Hepatocyte (in vitro differentiated cells): ENCODE data around the gene CD8B. TPM values are rescaled to one million over a fixed set of nuclear protein-coding genes. Genes with fewer than 3 reads are reported as not detected.

Experiments used
- DNase-seq: peaks from one replicate; pipeline ENCODE4 v3.0.0-alpha.2; 2016; ENCODE audit warnings: low spot score
- H2AFZ ChIP-seq: fragments of 200-600 bp; sonication (generic); 2 replicates; pipeline ENCODE4 v1.6.0; 2016; ENCODE audit warnings: antibody characterized with exemption, mild to moderate bottlenecking
- H3K27ac ChIP-seq: fragments of 200-600 bp; sonication (generic); 2 replicates; pipeline ENCODE4 v1.5.1; 2016; ENCODE audit warnings: mild to moderate bottlenecking
- H3K27me3 ChIP-seq: fragments of 200-600 bp; sonication (generic); 2 replicates; pipeline ENCODE4 v1.6.1; 2016
- H3K36me3 ChIP-seq: fragments of 200-600 bp; sonication (generic); replicated peaks from 2 replicates; pipeline ENCODE4 v1.5.1; 2016; ENCODE audit warnings: low read depth; ENCODE audit not compliant: insufficient read depth
- H3K4me1 ChIP-seq: fragments of 200-600 bp; sonication (generic); 2 replicates; pipeline ENCODE4 v1.5.1; 2016; ENCODE audit warnings: mild to moderate bottlenecking, moderate library complexity; ENCODE audit not compliant: insufficient read depth
- H3K4me2 ChIP-seq: fragments of 200-600 bp; sonication (generic); 2 replicates; pipeline ENCODE4 v1.6.0; 2016
- H3K4me3 ChIP-seq: fragments of 200-600 bp; sonication (generic); 2 replicates; pipeline ENCODE4 v1.5.1; 2016; ENCODE audit warnings: mild to moderate bottlenecking
- H3K79me2 ChIP-seq: fragments of 200-600 bp; sonication (generic); 2 replicates; pipeline ENCODE4 v1.6.0; 2017; ENCODE audit warnings: mild to moderate bottlenecking
- H3K9me2 ChIP-seq: fragments of 200-600 bp; sonication (generic); replicated peaks from 2 replicates; pipeline ENCODE4 v1.6.0; 2017; ENCODE audit warnings: mild to moderate bottlenecking; ENCODE audit not compliant: insufficient read depth
- H3K9me3 ChIP-seq: fragments of 200-600 bp; sonication (generic); 2 replicates; pipeline ENCODE4 v1.5.1; 2016; ENCODE audit warnings: low read depth, mild to moderate bottlenecking
- H4K20me1 ChIP-seq: fragments of 200-600 bp; sonication (generic); 2 replicates; pipeline ENCODE4 v1.6.0; 2016; ENCODE audit warnings: mild to moderate bottlenecking; ENCODE audit not compliant: insufficient read depth, poor library complexity, severe bottlenecking
- CTCF ChIP-seq: fragments of 200-600 bp; sonication (generic); IDR thresholded peaks from 2 replicates; pipeline ENCODE4 v1.5.1; 2016; ENCODE audit warnings: antibody characterized with exemption, mild to moderate bottlenecking; ENCODE audit not compliant: poor library complexity
- EZH2 ChIP-seq: fragments of 200-600 bp; sonication (generic); IDR thresholded peaks from 2 replicates; pipeline ENCODE4 v1.6.1; 2016; ENCODE audit warnings: antibody characterized with exemption, mild to moderate bottlenecking, borderline replicate concordance
- EZH2phosphoT487 ChIP-seq: fragments of 200-600 bp; sonication (generic); IDR thresholded peaks from one replicate; pipeline ENCODE4 v1.6.1; 2018; ENCODE audit warnings: antibody characterized with exemption, mild to moderate bottlenecking, low read depth, moderate library complexity; ENCODE audit not compliant: unreplicated experiment, severe bottlenecking
- WGBS: methylation state at CpG from one replicate; pipeline ENCODE4 v1.1.6; 2016; ENCODE audit warnings: low lambda C conversion rate; ENCODE audit errors: missing lambda C conversion rate; 5-methylcytosine and 5-hydroxymethylcytosine counted together
- polyA plus RNA-seq: library from polyadenylated mRNA; unstranded; fragments of >200 nt; fragmentation: Nextera tagmentation; extraction: Ambion mirVana; gene quantifications from 2 replicates; pipeline ENCODE4 v1.2.1, GENCODE V29; 2016
- total RNA-seq: library from RNA; depleted of rRNA; stranded (reverse); fragments of >200 nt; gene quantifications from 2 replicates; pipeline ENCODE4 v1.2.3, GENCODE V29; 2014

CD8B gene
- total and polyA plus RNA-seq, 2 experiments from 2014 or later = 1.00 to 3.0 TPM

GRCh38 chr2:86779971-86780370, 81.7 kb downstream of the CD8B start:
- no peaks in the 10 kb centered on the region for H4K20me1 ChIP-seq

GRCh38 chr2:86778957-86779356, 82.7 kb downstream of the CD8B start:
- Histone ChIP-seq H3K27ac (no peak overlapping the region), H3K9me2 (no peaks in the 10 kb centered on the region), H3K27me3 (no peaks in the 10 kb centered on the region), H3K79me2 (no peaks in the 10 kb centered on the region), H3K9me3 (no peaks in the 10 kb centered on the region), H3K4me2 (no peak overlapping the region), H3K36me3 (no peaks in the 10 kb centered on the region), H3K4me1 (no peaks in the 10 kb centered on the region), H3K4me3 (no peak overlapping the region), H4K20me1 (no peaks in the 10 kb centered on the region), H2AFZ (no peak overlapping the region)
- TF ChIP-seq EZH2phosphoT487 = no peak
- TF ChIP-seq CTCF = no peak
- TF ChIP-seq EZH2 = no peak
- no peak for DNase-seq
- 70% methylated on average over 2 of the region's 2 CpGs for WGBS

More at GRCh38 chr2:86779971-86780370, 81.7 kb downstream of the CD8B start:
- no peaks in the 10 kb centered on the region for H3K4me1 ChIP-seq
- no peaks in the 10 kb centered on the region for H3K9me3 ChIP-seq
- no peak overlapping the region for H2AFZ ChIP-seq
- H3K79me2 ChIP-seq = no peaks in the 10 kb centered on the region
- H3K9me2 ChIP-seq = no peaks in the 10 kb centered on the region
- H3K36me3 ChIP-seq = no peaks in the 10 kb centered on the region
- no peak overlapping the region for H3K4me3 ChIP-seq
- TF ChIP-seq CTCF (no peak), EZH2phosphoT487 (no peak), EZH2 (no peak)
- DNase-seq = no peak
- peaks cover 1% of the 10 kb centered on the region for H3K27me3 ChIP-seq
- H3K4me2 ChIP-seq = no peak overlapping the region
- 91% methylated on average over 3 of the region's 3 CpGs for WGBS
- no peak overlapping the region for H3K27ac ChIP-seq

GRCh38 chr2:86776532-86776931, 85.2 kb downstream of the CD8B start:
- WGBS = 89% methylated on average over 7 of the region's 7 CpGs
- Histone ChIP-seq H3K27me3 (no peaks in the 10 kb centered on the region), H2AFZ (no peak overlapping the region), H3K9me2 (no peaks in the 10 kb centered on the region), H3K36me3 (no peaks in the 10 kb centered on the region), H3K79me2 (no peaks in the 10 kb centered on the region), H3K4me2 (no peak overlapping the region), H3K4me1 (no peaks in the 10 kb centered on the region), H3K27ac (no peak overlapping the region), H3K9me3 (no peaks in the 10 kb centered on the region), H4K20me1 (no peaks in the 10 kb centered on the region), H3K4me3 (no peak overlapping the region)
- TF ChIP-seq EZH2phosphoT487 (no peak), CTCF (no peak), EZH2 (no peak)
- DNase-seq = no peak

- 51% methylated on average over 4 of the region's 4 CpGs for WGBS
- H3K4me3 ChIP-seq = no peak overlapping the region
- no peaks in the 10 kb centered on the region for H4K20me1 ChIP-seq
- no peak overlapping the region for H3K27ac ChIP-seq
- no peak for DNase-seq
- H2AFZ ChIP-seq = no peak overlapping the region
- no peaks in the 10 kb centered on the region for H3K79me2 ChIP-seq
- no peaks in the 10 kb centered on the region for H3K27me3 ChIP-seq
- no peaks in the 10 kb centered on the region for H3K9me3 ChIP-seq
- H3K4me1 ChIP-seq = no peaks in the 10 kb centered on the region
- H3K9me2 ChIP-seq = no peaks in the 10 kb centered on the region
- no peak overlapping the region for H3K4me2 ChIP-seq
- H3K36me3 ChIP-seq = no peaks in the 10 kb centered on the region
- TF ChIP-seq EZH2phosphoT487 (no peak), EZH2 (no peak), CTCF (no peak)
Measured at GRCh38 chr2:86775338-86775737, 86.3 kb downstream of the CD8B start.
